Mesenchymal stem cell (in vitro differentiated cells and primary cell): ENCODE results near the gene LTK. TPM values are rescaled to one million over a fixed set of nuclear protein-coding genes. Genes with fewer than 3 reads are reported as not detected.

Experiments
- DNase-seq: peaks from one replicate; pipeline ENCODE4 v3.0.0-alpha.2; 2013
- H2AFZ ChIP-seq: one replicate; pipeline ENCODE4 v1.6.1; 2013; ENCODE audit warnings: low read depth, mild to moderate bottlenecking, control low read depth, inconsistent platforms, low read length, moderate library complexity
- H2AK5ac ChIP-seq: 2 replicates; pipeline ENCODE4 v1.6.1; 2013; ENCODE audit warnings: low read length, moderate library complexity, mild to moderate bottlenecking, inconsistent platforms; ENCODE audit not compliant: severe bottlenecking
- H2BK120ac ChIP-seq: one replicate; pipeline ENCODE4 v1.6.1; 2013; ENCODE audit warnings: low read depth, mild to moderate bottlenecking, inconsistent platforms, low read length, moderate library complexity
- H2BK12ac ChIP-seq, 2 experiments: one replicate each; pipeline ENCODE4 v1.6.1; 2013; ENCODE audit warnings: inconsistent platforms in 2 of 2, low read length in 2 of 2, mild to moderate bottlenecking in 2 of 2, moderate library complexity in 2 of 2, control low read depth in 1 of 2
- H2BK15ac ChIP-seq: one replicate; pipeline ENCODE4 v1.6.1; 2013; ENCODE audit warnings: mild to moderate bottlenecking, low read depth, inconsistent platforms; ENCODE audit not compliant: poor library complexity, severe bottlenecking
- H2BK5ac ChIP-seq: 2 replicates; pipeline ENCODE4 v1.6.1; 2013; ENCODE audit warnings: low read depth, mild to moderate bottlenecking, low read length, control low read depth, inconsistent platforms; ENCODE audit not compliant: poor library complexity, severe bottlenecking
- H3K14ac ChIP-seq, 2 experiments: one replicate each; pipeline ENCODE4 v1.6.1; 2013; ENCODE audit warnings: inconsistent platforms in 2 of 2, low read length in 2 of 2, control low read depth in 1 of 2, mild to moderate bottlenecking in 1 of 2, moderate library complexity in 1 of 2
- H3K18ac ChIP-seq, 2 experiments: one replicate each; pipeline ENCODE4 v1.6.1; 2013; ENCODE audit warnings: inconsistent platforms in 2 of 2, low read length in 2 of 2, control low read depth in 1 of 2, low read depth in 1 of 2, mild to moderate bottlenecking in 1 of 2
- H3K23ac ChIP-seq, 2 experiments: one replicate each; pipeline ENCODE4 v1.6.1; 2013; ENCODE audit warnings: inconsistent platforms in 2 of 2, low read length in 2 of 2, mild to moderate bottlenecking in 2 of 2, moderate library complexity in 2 of 2, control low read depth in 1 of 2
- H3K27ac ChIP-seq: 2 replicates; pipeline ENCODE4 v1.5.1; 2013; ENCODE audit warnings: mild to moderate bottlenecking, moderate library complexity, low read length, control low read depth, inconsistent platforms; ENCODE audit not compliant: poor library complexity, severe bottlenecking
- H3K27me3 ChIP-seq, 2 experiments: 2 replicates each; pipeline versions ENCODE4 v1.6.1 to v1.7.0; 2013; ENCODE audit warnings: low read length in 2 of 2, mild to moderate bottlenecking in 2 of 2, moderate library complexity in 2 of 2, control low read depth in 1 of 2, inconsistent platforms in 1 of 2; ENCODE audit not compliant: control insufficient read depth in 1 of 2, insufficient read depth in 1 of 2
- H3K36me3 ChIP-seq, 2 experiments: 2 replicates each; pipeline versions ENCODE4 v1.6.1 to v1.7.0; 2013; ENCODE audit warnings: low read length in 2 of 2, control low read depth in 1 of 2, inconsistent platforms in 1 of 2, low read depth in 1 of 2, mild to moderate bottlenecking in 1 of 2; ENCODE audit not compliant: insufficient read depth in 2 of 2, control insufficient read depth in 1 of 2
- H3K4ac ChIP-seq, 2 experiments: one replicate each; pipeline ENCODE4 v1.6.1; 2013; ENCODE audit warnings: inconsistent platforms in 2 of 2, low read length in 2 of 2, mild to moderate bottlenecking in 2 of 2, moderate library complexity in 2 of 2, control low read depth in 1 of 2, low read depth in 1 of 2
- H3K4me1 ChIP-seq: 2 replicates; pipeline ENCODE4 v1.6.1; 2013; ENCODE audit warnings: low read depth, low read length, control low read depth; ENCODE audit not compliant: control insufficient read depth, insufficient read depth
- H3K4me2 ChIP-seq: 2 replicates; pipeline ENCODE4 v1.6.1; 2013; ENCODE audit warnings: low read length, mild to moderate bottlenecking, inconsistent platforms; ENCODE audit not compliant: poor library complexity, severe bottlenecking
- H3K4me3 ChIP-seq, 2 experiments: 2 replicates each; pipeline versions ENCODE4 v1.5.1 to v1.7.0; 2013; ENCODE audit warnings: low read length in 2 of 2, mild to moderate bottlenecking in 2 of 2, control low read depth in 1 of 2, low read depth in 1 of 2; ENCODE audit not compliant: insufficient read depth in 1 of 2
- H3K79me1 ChIP-seq: replicated peaks from 2 replicates; pipeline ENCODE4 v1.6.1; 2013; ENCODE audit warnings: mild to moderate bottlenecking, control low read depth, low read length, inconsistent platforms; ENCODE audit not compliant: poor library complexity, severe bottlenecking
- H3K9ac ChIP-seq: 2 replicates; pipeline ENCODE4 v1.7.0; 2013; ENCODE audit warnings: mild to moderate bottlenecking, low read length, moderate library complexity
- H3K9me3 ChIP-seq: 2 replicates; pipeline ENCODE4 v1.7.0; 2013; ENCODE audit warnings: mild to moderate bottlenecking, low read length; ENCODE audit not compliant: control insufficient read depth
- H4K8ac ChIP-seq: one replicate; pipeline ENCODE4 v1.6.1; 2013; ENCODE audit warnings: inconsistent platforms, mild to moderate bottlenecking, low read length, moderate library complexity
- H4K91ac ChIP-seq: one replicate; pipeline ENCODE4 v1.6.1; 2013; ENCODE audit warnings: mild to moderate bottlenecking, low read length, inconsistent platforms
- WGBS: methylation state at CpG from one replicate; pipeline ENCODE4 v1.1.7; 2013; ENCODE audit warnings: mixed read lengths; 5-methylcytosine and 5-hydroxymethylcytosine counted together
- polyA plus RNA-seq, 2 experiments: library from polyadenylated mRNA; stranded (reverse); fragments of 200-250 nt; gene quantifications; one replicate each; pipeline ENCODE4 v1.2.3, GENCODE V29; 2013

The LTK gene
- 0.26 TPM for polyA plus RNA-seq (2013, experiment 1 of 2)
- polyA plus RNA-seq (2013, experiment 2 of 2), result 0.22 TPM

DNA sequence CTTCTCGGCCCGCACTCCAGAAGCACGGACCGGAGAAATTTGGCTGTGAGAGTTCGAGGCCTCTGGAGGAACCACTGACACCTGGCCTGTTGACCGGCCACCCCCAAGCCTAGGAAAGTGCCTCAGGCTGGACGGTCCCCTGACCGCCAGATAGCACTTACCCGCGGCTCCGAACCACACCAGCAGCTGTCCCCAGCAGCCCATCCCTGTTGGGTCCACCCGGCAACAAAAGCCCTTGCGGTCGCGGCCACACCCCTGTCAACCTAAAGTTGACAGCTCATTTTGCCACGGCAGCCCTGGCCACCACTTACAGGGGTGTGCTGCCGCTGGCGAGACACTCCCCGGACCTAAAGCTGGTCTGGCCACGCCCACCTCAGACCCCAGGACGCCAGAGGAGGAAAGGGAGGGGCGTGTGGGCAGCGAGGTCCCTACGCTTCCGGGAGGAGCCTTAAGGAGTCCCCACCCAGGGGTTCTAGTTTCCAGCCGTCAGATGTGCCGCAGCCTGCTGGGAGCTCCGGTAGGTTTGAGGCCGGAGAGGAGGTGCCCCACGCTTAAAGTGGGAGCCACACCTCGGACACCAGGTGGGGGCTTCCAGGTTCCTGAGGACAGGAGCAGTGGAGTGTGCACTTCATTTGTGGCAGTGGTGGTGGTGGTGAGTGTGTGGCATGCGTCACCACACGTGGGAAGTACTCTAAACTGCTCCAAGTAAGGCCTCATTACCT is at the start of gene LTK:
TSS of gene LTK (minus strand) at position 322 of the 722 bp plus-strand sequence. CDS start at position 204, 118 bp downstream.
- Histone ChIP-seq H2BK15ac (no peak within 1 kb of the TSS), H3K27ac (no peak within 1 kb of the TSS), H2BK12ac (no peak within 1 kb of the TSS), H3K18ac (no peak within 1 kb of the TSS), H4K8ac (peak within 1 kb of the TSS; percentile 31), H3K4me1 (peaks cover 29% of the 10 kb centered on the region), H3K36me3 (peaks cover 11 to 15% of the 10 kb centered on the region in 2 experiments), H4K91ac (no peak within 1 kb of the TSS), H2BK5ac (no peak within 1 kb of the TSS), H3K27me3 (peaks cover 35 to 44% of the 10 kb centered on the region in 2 experiments), H3K4me2 (peak within 1 kb of the TSS; percentile 49), H3K4ac (peak within 1 kb of the TSS in 1 of 2 experiments; percentile 28), H3K23ac (peak within 1 kb of the TSS in 1 of 2 experiments; percentile 51), H3K9ac (no peak within 1 kb of the TSS), H3K14ac (no peak within 1 kb of the TSS), H3K4me3 (peak within 1 kb of the TSS; percentile 14 to 65), H2AK5ac (no peak within 1 kb of the TSS), H2AFZ (peak within 1 kb of the TSS; percentile 42), H3K79me1 (no peaks in the 10 kb centered on the region), H3K9me3 (no peaks in the 10 kb centered on the region), H2BK120ac (no peak within 1 kb of the TSS)
- peak; percentile 34 for DNase-seq
- WGBS, result 9% methylated on average over 32 of the region's 33 CpGs

DNA sequence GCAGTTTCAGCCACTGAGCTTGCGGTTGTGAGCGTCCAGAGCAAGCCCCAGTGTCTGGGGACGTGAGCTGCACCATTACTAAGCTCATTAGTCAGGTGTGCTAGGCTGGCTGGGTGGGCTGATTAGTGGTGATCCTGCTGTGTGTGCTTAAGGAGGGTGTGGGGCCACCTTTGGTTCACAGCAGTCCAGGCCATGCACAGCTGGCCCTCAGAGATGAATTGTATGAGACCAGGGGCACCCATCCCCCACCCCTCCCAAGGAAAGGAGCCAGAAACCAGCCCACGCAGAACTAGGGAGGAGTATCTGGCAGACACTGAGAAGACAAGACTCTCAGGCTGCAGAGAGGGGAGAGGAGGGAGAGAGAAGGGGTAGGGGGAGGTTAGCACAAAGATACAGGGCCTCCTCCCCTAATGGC is 49.2 kb upstream of the LTK start:
- Histone ChIP-seq H2BK120ac (no peak overlapping the region), H4K8ac (peak overlapping the region; percentile 83)

DNA sequence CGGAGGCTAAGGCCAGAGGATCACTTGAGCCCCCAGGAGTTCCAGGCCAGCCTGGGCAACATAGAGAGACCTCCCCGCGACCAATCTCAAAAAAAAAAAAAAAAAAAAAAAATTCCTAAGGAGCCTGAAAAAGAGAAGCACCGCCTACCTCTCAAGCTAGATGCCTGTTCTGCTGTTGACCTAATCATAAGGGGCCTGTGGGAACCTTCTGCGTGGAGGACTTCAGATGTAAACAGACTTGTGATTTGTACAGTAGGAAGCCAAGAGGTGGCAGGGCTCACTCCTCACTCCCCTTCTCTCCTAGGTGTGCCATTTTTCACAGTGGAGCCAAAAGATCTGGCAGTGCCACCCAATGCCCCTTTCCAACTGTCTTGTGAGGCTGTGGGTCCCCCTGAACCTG is 48.6 kb upstream of the LTK start:
- no peaks in the 10 kb centered on the region for H3K79me1 ChIP-seq
- H3K4me3 ChIP-seq, result no peak overlapping the region
- peak overlapping the region; percentile 63 to 86 for H3K18ac ChIP-seq
- no peak overlapping the region for H3K14ac ChIP-seq
- no peak overlapping the region for H2AFZ ChIP-seq
- no peak overlapping the region for H3K27ac ChIP-seq
- H3K23ac ChIP-seq, result no peak overlapping the region
- no peak overlapping the region for H4K91ac ChIP-seq
- peak overlapping the region; percentile 14 for H4K8ac ChIP-seq
- no peaks in the 10 kb centered on the region for H3K27me3 ChIP-seq
- H3K9ac ChIP-seq, result no peak overlapping the region
- no peak overlapping the region for H2BK120ac ChIP-seq
- H2BK15ac ChIP-seq, result peak overlapping the region; percentile 65
- peaks cover 0 to 11% of the 10 kb centered on the region in 2 experiments for H3K36me3 ChIP-seq
- H3K4me1 ChIP-seq, result peaks cover 41% of the 10 kb centered on the region
- no peak overlapping the region for H3K4ac ChIP-seq
- no peaks in the 10 kb centered on the region for H3K9me3 ChIP-seq
- no peak overlapping the region for H2BK12ac ChIP-seq
- no peak overlapping the region for H3K4me2 ChIP-seq
- H2BK5ac ChIP-seq, result no peak overlapping the region
- H2AK5ac ChIP-seq, result no peak overlapping the region
- 36% methylated on average over 5 of the region's 5 CpGs for WGBS
- DNase-seq, result peak; percentile 47

More for the DNA sequence above, 49.2 kb upstream of the LTK start:
- Histone ChIP-seq H3K23ac (no peak overlapping the region), H3K79me1 (no peaks in the 10 kb centered on the region), H2AFZ (no peak overlapping the region), H2BK12ac (peak overlapping the region in 1 of 2 experiments; percentile 45), H3K18ac (peak overlapping the region; percentile 40 to 86), H3K27ac (no peak overlapping the region), H3K4me2 (no peak overlapping the region), H3K9ac (no peak overlapping the region), H2AK5ac (no peak overlapping the region), H3K4me3 (no peak overlapping the region), H3K14ac (no peak overlapping the region), H3K4ac (peak overlapping the region in 1 of 2 experiments; percentile 48), H3K9me3 (no peaks in the 10 kb centered on the region), H2BK15ac (no peak overlapping the region), H3K27me3 (no peaks in the 10 kb centered on the region), H3K4me1 (peaks cover 40% of the 10 kb centered on the region), H2BK5ac (no peak overlapping the region), H4K91ac (peak overlapping the region; percentile 71), H3K36me3 (peaks cover 0 to 13% of the 10 kb centered on the region in 2 experiments)
- no peak for DNase-seq
- WGBS, result 63% methylated on average over 3 of the region's 4 CpGs

DNA sequence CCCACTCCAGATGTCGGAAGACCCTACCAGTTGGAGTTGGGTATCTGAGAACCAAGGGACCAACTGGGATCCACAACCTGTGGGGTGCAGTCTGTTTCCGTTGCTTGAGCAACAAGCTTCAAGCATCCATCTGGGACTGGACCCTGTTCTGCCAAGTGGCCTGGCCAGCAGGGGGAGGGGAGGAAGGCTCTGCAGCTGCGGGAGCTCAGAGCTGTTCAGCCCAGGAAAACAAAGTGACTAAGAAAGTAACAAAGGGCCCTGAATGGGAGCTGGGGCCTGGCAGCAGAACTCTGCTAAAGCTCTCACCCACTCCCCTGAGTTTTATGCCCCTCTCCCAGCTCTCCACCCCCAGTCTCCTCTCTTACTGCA is 48.1 kb upstream of the LTK start:
- peak overlapping the region in 1 of 2 experiments; percentile 38 for H2BK12ac ChIP-seq
- no peak overlapping the region for H3K4me2 ChIP-seq
- H4K91ac ChIP-seq, result peak overlapping the region; percentile 35
- H2BK15ac ChIP-seq, result peak overlapping the region; percentile 65
- WGBS, result 46% methylated on average over 3 of the region's 3 CpGs
- no peak overlapping the region for H2AFZ ChIP-seq
- no peak overlapping the region for H3K9ac ChIP-seq
- no peak overlapping the region for H2BK5ac ChIP-seq
- no peak overlapping the region for H3K27ac ChIP-seq
- H3K18ac ChIP-seq, result peak overlapping the region in 1 of 2 experiments; percentile 32
- H3K4me3 ChIP-seq, result no peak overlapping the region
- peaks cover 41% of the 10 kb centered on the region for H3K4me1 ChIP-seq
- H3K14ac ChIP-seq, result no peak overlapping the region
- H3K23ac ChIP-seq, result no peak overlapping the region
- no peaks in the 10 kb centered on the region for H3K9me3 ChIP-seq
- DNase-seq, result peak; percentile 56
- H3K27me3 ChIP-seq, result no peaks in the 10 kb centered on the region
- H3K79me1 ChIP-seq, result no peaks in the 10 kb centered on the region
- H2AK5ac ChIP-seq, result peak overlapping the region; percentile 10
- peaks cover 0 to 11% of the 10 kb centered on the region in 2 experiments for H3K36me3 ChIP-seq
- peak overlapping the region; percentile 21 for H2BK120ac ChIP-seq
- no peak overlapping the region for H3K4ac ChIP-seq
- H4K8ac ChIP-seq, result peak overlapping the region; percentile 14
